GM18517 (cell line): ENCODE measurements around the gene HYDIN.

Experiments used
- ATAC-seq: cut with Tn5 transposase; IDR thresholded peaks from one replicate; pipeline ENCODE4 v1.9.1; 2021; ENCODE audit warnings: mild to moderate bottlenecking, moderate library complexity; ENCODE audit not compliant: unreplicated experiment

The HYDIN gene

GRCh38 chr16:71230122-71230845 is at the start of gene HYDIN:
TSS of gene HYDIN (minus strand) at chr16:71230722. CDS start at chr16:71186895, 43,827 bp downstream.
- ATAC-seq: no peak

GRCh38 chr16:71276589-71277334 is 46.2 kb upstream of the HYDIN start:
- ATAC-seq: no peak

- ATAC-seq: no peak
Observed at GRCh38 chr16:71273384-71273783, 42.9 kb upstream of the HYDIN start.

GRCh38 chr16:71264299-71264698 is 33.8 kb upstream of the HYDIN start:
- no peak for ATAC-seq

GRCh38 chr16:71263582-71263981 is 33.1 kb upstream of the HYDIN start:
- ATAC-seq: no peak

- ATAC-seq: no peak
Observed at GRCh38 chr16:71262391-71262790, 31.9 kb upstream of the HYDIN start.

GRCh38 chr16:71260995-71261394 is 30.5 kb upstream of the HYDIN start:
- no peak for ATAC-seq

- no peak for ATAC-seq
Observed at GRCh38 chr16:71259086-71259485, 28.6 kb upstream of the HYDIN start.

- no peak for ATAC-seq
Observed at GRCh38 chr16:71258372-71258771, 27.9 kb upstream of the HYDIN start.

- no peak for ATAC-seq
Observed at GRCh38 chr16:71257768-71258167, 27.2 kb upstream of the HYDIN start.

GRCh38 chr16:71255721-71256120 is 25.2 kb upstream of the HYDIN start:
- ATAC-seq: no peak

- no peak for ATAC-seq
Observed at GRCh38 chr16:71254832-71255525, 24.5 kb upstream of the HYDIN start.

- ATAC-seq: no peak
Observed at GRCh38 chr16:71250461-71251235, 20.1 kb upstream of the HYDIN start.

- no peak for ATAC-seq
Observed at GRCh38 chr16:71249399-71249798, 18.9 kb upstream of the HYDIN start.

GRCh38 chr16:71247478-71247877 is 17.0 kb upstream of the HYDIN start:
- ATAC-seq: no peak

GRCh38 chr16:71246309-71246708 is 15.8 kb upstream of the HYDIN start:
- no peak for ATAC-seq

- no peak for ATAC-seq
Observed at GRCh38 chr16:71244521-71244920, 14.0 kb upstream of the HYDIN start.

GRCh38 chr16:71242601-71243000 is 12.1 kb upstream of the HYDIN start:
- ATAC-seq: no peak

GRCh38 chr16:71242036-71242435 is 11.5 kb upstream of the HYDIN start:
- no peak for ATAC-seq

- ATAC-seq: no peak
Observed at GRCh38 chr16:71229344-71229743, 1.2 kb downstream of the HYDIN start.
